ENCODE measurements around the gene RIOK2.
"Not testable (repeated sequence)": the region's sequence is repeated elsewhere in the genome, so short reads cannot be mapped to it uniquely, and the experiment has no call there.

The RIOK2 gene

GRCh38 chr5:97149709-97150108 lies 33.3 kb downstream of the RIOK2 start:
- no peak overlapping the region for H3K27ac Mint-ChIP-seq
- H3K9me3 Mint-ChIP-seq: no peaks in the 10 kb centered on the region
- no peaks in the 10 kb centered on the region for H3K27me3 Mint-ChIP-seq
- no peak overlapping the region for H3K4me3 Mint-ChIP-seq
- H3K4me1 Mint-ChIP-seq (ENCODE audit: low read depth): no peaks in the 10 kb centered on the region
- no peaks in the 10 kb centered on the region for H3K36me3 Mint-ChIP-seq (ENCODE audit: low read depth)

GRCh38 chr5:97148288-97148687 lies 34.8 kb downstream of the RIOK2 start:
- H3K4me1 Mint-ChIP-seq (ENCODE audit: low read depth): no peaks in the 10 kb centered on the region
- no peaks in the 10 kb centered on the region for H3K9me3 Mint-ChIP-seq
- H3K27ac Mint-ChIP-seq: no peak overlapping the region
- H3K36me3 Mint-ChIP-seq (ENCODE audit: low read depth): no peaks in the 10 kb centered on the region
- H3K4me3 Mint-ChIP-seq: no peak overlapping the region
- H3K27me3 Mint-ChIP-seq: no peaks in the 10 kb centered on the region

GRCh38 chr5:97143704-97144103 lies 39.3 kb downstream of the RIOK2 start:
- H3K4me1 Mint-ChIP-seq (ENCODE audit: low read depth): no peaks in the 10 kb centered on the region
- H3K9me3 Mint-ChIP-seq: no peaks in the 10 kb centered on the region
- H3K36me3 Mint-ChIP-seq (ENCODE audit: low read depth): no peaks in the 10 kb centered on the region
- H3K27ac Mint-ChIP-seq: no peak overlapping the region
- H3K27me3 Mint-ChIP-seq: peaks cover 5% of the 10 kb centered on the region
- no peak overlapping the region for H3K4me3 Mint-ChIP-seq

- no peaks in the 10 kb centered on the region for H3K36me3 Mint-ChIP-seq (ENCODE audit: low read depth)
- no peak within 1 kb of the TSS for H3K4me3 Mint-ChIP-seq
- H3K27ac Mint-ChIP-seq: no peak within 1 kb of the TSS
- no peaks in the 10 kb centered on the region for H3K9me3 Mint-ChIP-seq
- peaks cover 5% of the 10 kb centered on the region for H3K27me3 Mint-ChIP-seq
- H3K4me1 Mint-ChIP-seq (ENCODE audit: low read depth): no peaks in the 10 kb centered on the region
Observed at GRCh38 chr5:97142521-97143254, 40.4 kb downstream of the RIOK2 start, which contains the start of gene LIX1. Gene LIX1, minus strand, starts transcription at chr5:97142611. Its CDS starts 35 bp downstream, at chr5:97142576.

GRCh38 chr5:97141539-97141938 lies 41.5 kb downstream of the RIOK2 start:
- Mint-ChIP-seq H3K4me3 (no peak overlapping the region), H3K27ac (no peak overlapping the region), H3K36me3 (ENCODE audit: low read depth) (no peaks in the 10 kb centered on the region), H3K27me3 (peaks cover 5% of the 10 kb centered on the region), H3K4me1 (ENCODE audit: low read depth) (no peaks in the 10 kb centered on the region), H3K9me3 (no peaks in the 10 kb centered on the region)

GRCh38 chr5:97141031-97141430 lies 42.0 kb downstream of the RIOK2 start:
- H3K27me3 Mint-ChIP-seq: peaks cover 5% of the 10 kb centered on the region
- no peak overlapping the region for H3K4me3 Mint-ChIP-seq
- no peaks in the 10 kb centered on the region for H3K4me1 Mint-ChIP-seq (ENCODE audit: low read depth)
- H3K36me3 Mint-ChIP-seq (ENCODE audit: low read depth): no peaks in the 10 kb centered on the region
- H3K27ac Mint-ChIP-seq: no peak overlapping the region
- no peaks in the 10 kb centered on the region for H3K9me3 Mint-ChIP-seq

GRCh38 chr5:97140250-97140649 lies 42.8 kb downstream of the RIOK2 start:
- not testable (repeated sequence) for H3K27ac Mint-ChIP-seq; H3K27me3 Mint-ChIP-seq; H3K9me3 Mint-ChIP-seq; H3K4me1 Mint-ChIP-seq (ENCODE audit: low read depth); H3K4me3 Mint-ChIP-seq; H3K36me3 Mint-ChIP-seq (ENCODE audit: low read depth)

GRCh38 chr5:97136475-97136874 lies 46.6 kb downstream of the RIOK2 start:
- Mint-ChIP-seq H3K36me3 (ENCODE audit: low read depth) (no peaks in the 10 kb centered on the region), H3K4me3 (no peak overlapping the region), H3K4me1 (ENCODE audit: low read depth) (peaks cover 5% of the 10 kb centered on the region), H3K9me3 (no peaks in the 10 kb centered on the region), H3K27me3 (peaks cover 5% of the 10 kb centered on the region), H3K27ac (no peak overlapping the region)

GRCh38 chr5:97135868-97136267 lies 47.2 kb downstream of the RIOK2 start:
- H3K4me1 Mint-ChIP-seq (ENCODE audit: low read depth): peaks cover 5% of the 10 kb centered on the region
- no peaks in the 10 kb centered on the region for H3K36me3 Mint-ChIP-seq (ENCODE audit: low read depth)
- H3K4me3 Mint-ChIP-seq: no peak overlapping the region
- no peak overlapping the region for H3K27ac Mint-ChIP-seq
- H3K9me3 Mint-ChIP-seq: no peaks in the 10 kb centered on the region
- H3K27me3 Mint-ChIP-seq: peaks cover 5% of the 10 kb centered on the region

- peaks cover 5% of the 10 kb centered on the region for H3K4me1 Mint-ChIP-seq (ENCODE audit: low read depth)
- H3K27me3 Mint-ChIP-seq: no peaks in the 10 kb centered on the region
- no peak overlapping the region for H3K27ac Mint-ChIP-seq
- no peaks in the 10 kb centered on the region for H3K36me3 Mint-ChIP-seq (ENCODE audit: low read depth)
- H3K4me3 Mint-ChIP-seq: no peak overlapping the region
- no peaks in the 10 kb centered on the region for H3K9me3 Mint-ChIP-seq
Observed at GRCh38 chr5:97134634-97135033, 48.4 kb downstream of the RIOK2 start.

GRCh38 chr5:97133101-97133500 lies 49.9 kb downstream of the RIOK2 start:
- H3K27ac Mint-ChIP-seq: no peak overlapping the region
- peaks cover 5% of the 10 kb centered on the region for H3K27me3 Mint-ChIP-seq
- no peak overlapping the region for H3K4me3 Mint-ChIP-seq
- no peaks in the 10 kb centered on the region for H3K9me3 Mint-ChIP-seq
- H3K36me3 Mint-ChIP-seq (ENCODE audit: low read depth): no peaks in the 10 kb centered on the region
- H3K4me1 Mint-ChIP-seq (ENCODE audit: low read depth): peaks cover 5% of the 10 kb centered on the region

GRCh38 chr5:97131921-97132320 lies 51.1 kb downstream of the RIOK2 start:
- Mint-ChIP-seq H3K27ac (no peak overlapping the region), H3K36me3 (ENCODE audit: low read depth) (no peaks in the 10 kb centered on the region), H3K4me3 (no peak overlapping the region), H3K4me1 (ENCODE audit: low read depth) (peaks cover 5% of the 10 kb centered on the region), H3K27me3 (peaks cover 5% of the 10 kb centered on the region), H3K9me3 (no peaks in the 10 kb centered on the region)

GRCh38 chr5:97131139-97131710 lies 51.8 kb downstream of the RIOK2 start:
- H3K4me1 Mint-ChIP-seq (ENCODE audit: low read depth): peaks cover 5% of the 10 kb centered on the region
- H3K4me3 Mint-ChIP-seq: no peak overlapping the region
- no peak overlapping the region for H3K27ac Mint-ChIP-seq
- H3K9me3 Mint-ChIP-seq: no peaks in the 10 kb centered on the region
- H3K27me3 Mint-ChIP-seq: peaks cover 5% of the 10 kb centered on the region
- H3K36me3 Mint-ChIP-seq (ENCODE audit: low read depth): no peaks in the 10 kb centered on the region

- Mint-ChIP-seq H3K4me1 (ENCODE audit: low read depth) (no peaks in the 10 kb centered on the region), H3K27me3 (peaks cover 6% of the 10 kb centered on the region), H3K27ac (no peak overlapping the region), H3K36me3 (ENCODE audit: low read depth) (no peaks in the 10 kb centered on the region), H3K4me3 (no peak overlapping the region), H3K9me3 (no peaks in the 10 kb centered on the region)
Observed at GRCh38 chr5:97127727-97128126, 55.3 kb downstream of the RIOK2 start.

GRCh38 chr5:97125125-97125683 lies 57.8 kb downstream of the RIOK2 start:
- Mint-ChIP-seq H3K4me3 (no peak overlapping the region), H3K27me3 (peaks cover 8% of the 10 kb centered on the region), H3K9me3 (no peaks in the 10 kb centered on the region), H3K36me3 (ENCODE audit: low read depth) (no peaks in the 10 kb centered on the region), H3K4me1 (ENCODE audit: low read depth) (no peaks in the 10 kb centered on the region), H3K27ac (no peak overlapping the region)

Data from stimulated activated naive CD8-positive, alpha-beta T cell treated with anti-CD3 and anti-CD28 coated beads, Interleukin-15, Interleukin-2, amounts not matched to agents 100 ng/mL and 50 ng/mL, for 24 hours (primary cell).